ENCODE data around the gene HYI. TPM values are rescaled to one million over a fixed set of nuclear protein-coding genes. Genes with fewer than 3 reads are reported as not detected.
"Not testable (repeated sequence)": the region's sequence is repeated elsewhere in the genome, so short reads cannot be mapped to it uniquely, and the experiment has no call there.

The HYI gene, protein sequence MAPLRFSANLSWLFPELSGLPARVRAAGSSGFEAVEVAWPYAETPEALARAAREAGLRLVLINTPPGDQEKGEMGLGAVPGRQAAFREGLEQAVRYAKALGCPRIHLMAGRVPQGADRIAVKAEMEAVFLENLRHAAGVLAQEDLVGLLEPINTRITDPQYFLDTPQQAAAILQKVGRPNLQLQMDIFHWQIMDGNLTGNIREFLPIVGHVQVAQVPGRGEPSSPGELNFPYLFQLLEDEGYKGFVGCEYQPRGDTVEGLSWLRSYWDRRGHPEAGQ
- total RNA-seq: 10 to 100 TPM; 34.4 to 34.8 TPM
- polyA plus RNA-seq (2013, experiment 1 of 2): 29.7 TPM
- 25.6 TPM for polyA plus RNA-seq (2013, experiment 2 of 2)
- long read RNA-seq, experiment 1, transcript HYI-204 (8 exons, 1,066 nt): major isoform, 10 of 19 reads
- long read RNA-seq, experiment 1, partial matches to known transcripts: 2 of 19 reads
- long read RNA-seq, experiment 1, other reads (novel, unspliced or antisense): 3 of 19 reads
- long read RNA-seq, experiment 2, transcript HYI-204 (8 exons, 1,066 nt): major isoform, 6 of 18 reads
- long read RNA-seq, experiment 2, partial matches to known transcripts: 1 of 18 reads
- long read RNA-seq, experiment 2, other reads (novel, unspliced or antisense): 7 of 18 reads
- long read RNA-seq, experiment 3, partial matches to known transcripts: 1 of 22 reads
- long read RNA-seq, experiment 3, other reads (novel, unspliced or antisense): 12 of 22 reads
- long read RNA-seq, experiment 4, partial matches to known transcripts: 1 of 3 reads
- long read RNA-seq, experiment 4, other reads (novel, unspliced or antisense): 0 of 3 reads

DNA sequence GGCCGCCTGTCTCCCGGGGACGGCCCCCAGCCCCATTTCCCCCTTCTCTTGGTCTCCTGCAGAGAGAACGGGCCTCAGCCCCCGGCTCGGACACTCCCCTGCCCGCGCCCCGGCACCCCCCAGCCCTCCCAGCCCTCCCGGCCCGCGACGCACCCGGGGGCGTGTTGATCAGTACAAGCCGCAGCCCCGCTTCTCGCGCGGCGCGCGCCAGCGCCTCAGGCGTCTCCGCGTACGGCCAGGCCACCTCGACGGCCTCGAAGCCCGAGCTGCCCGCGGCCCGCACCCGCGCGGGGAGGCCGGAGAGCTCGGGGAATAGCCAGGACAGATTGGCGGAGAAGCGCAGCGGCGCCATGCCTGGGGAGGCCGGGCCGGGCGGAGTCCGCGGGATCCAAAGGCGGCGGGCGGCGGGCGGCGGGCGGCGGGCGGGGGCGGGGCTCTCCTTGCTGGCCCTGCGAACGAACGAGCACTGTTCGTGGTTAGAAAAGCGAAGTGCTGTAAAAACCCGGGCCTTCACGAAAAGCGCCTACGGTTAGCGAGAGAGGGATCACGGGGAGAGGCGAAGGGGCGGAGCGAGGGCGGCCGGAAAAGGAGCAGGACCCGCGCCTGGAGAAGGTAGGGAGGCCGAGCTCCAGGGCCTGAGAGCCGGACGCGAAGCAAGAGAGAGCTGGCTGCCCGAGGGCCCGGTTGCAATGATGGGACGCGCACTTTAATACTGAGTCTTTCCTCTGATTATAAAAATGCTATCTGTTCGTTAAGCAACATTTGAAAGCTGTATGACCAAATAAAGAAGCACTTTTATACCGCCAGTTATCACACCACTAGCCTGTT is at the start of gene HYI:
Gene HYI, minus strand, starts transcription at position 490 of the 828 bp plus-strand sequence. Its CDS starts 138 bp downstream, at position 352.
- TF ChIP-seq, protein P1, sequence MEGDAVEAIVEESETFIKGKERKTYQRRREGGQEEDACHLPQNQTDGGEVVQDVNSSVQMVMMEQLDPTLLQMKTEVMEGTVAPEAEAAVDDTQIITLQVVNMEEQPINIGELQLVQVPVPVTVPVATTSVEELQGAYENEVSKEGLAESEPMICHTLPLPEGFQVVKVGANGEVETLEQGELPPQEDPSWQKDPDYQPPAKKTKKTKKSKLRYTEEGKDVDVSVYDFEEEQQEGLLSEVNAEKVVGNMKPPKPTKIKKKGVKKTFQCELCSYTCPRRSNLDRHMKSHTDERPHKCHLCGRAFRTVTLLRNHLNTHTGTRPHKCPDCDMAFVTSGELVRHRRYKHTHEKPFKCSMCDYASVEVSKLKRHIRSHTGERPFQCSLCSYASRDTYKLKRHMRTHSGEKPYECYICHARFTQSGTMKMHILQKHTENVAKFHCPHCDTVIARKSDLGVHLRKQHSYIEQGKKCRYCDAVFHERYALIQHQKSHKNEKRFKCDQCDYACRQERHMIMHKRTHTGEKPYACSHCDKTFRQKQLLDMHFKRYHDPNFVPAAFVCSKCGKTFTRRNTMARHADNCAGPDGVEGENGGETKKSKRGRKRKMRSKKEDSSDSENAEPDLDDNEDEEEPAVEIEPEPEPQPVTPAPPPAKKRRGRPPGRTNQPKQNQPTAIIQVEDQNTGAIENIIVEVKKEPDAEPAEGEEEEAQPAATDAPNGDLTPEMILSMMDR (conservative IDR thresholded peaks at IDR 0.05): no peak

DNA sequence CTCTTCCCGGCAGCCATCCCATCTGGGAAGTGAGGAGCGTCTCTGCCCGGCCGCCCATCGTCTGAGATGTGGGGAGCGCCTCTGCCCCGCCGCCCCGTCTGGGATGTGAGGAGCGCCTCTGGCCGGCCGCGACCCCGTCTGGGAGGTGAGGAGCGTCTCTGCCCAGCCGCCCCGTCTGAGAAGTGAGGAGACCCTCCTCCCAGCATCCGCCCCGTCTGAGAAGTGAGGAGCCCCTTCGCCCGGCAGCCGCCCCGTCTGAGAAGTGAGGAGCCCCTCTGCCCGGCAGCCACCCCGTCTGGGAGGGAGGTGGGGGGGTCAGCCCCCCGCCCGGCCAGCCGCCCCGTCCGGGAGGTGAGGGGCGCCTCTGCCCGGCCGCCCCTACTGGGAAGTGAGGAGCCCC is 48.1 kb upstream of the HYI start:
- H3K36me3 Mint-ChIP-seq (ENCODE audit: low read depth): not testable (repeated sequence)

More for the DNA sequence above, at the start of gene HYI:
- H3K36me3 ChIP-seq (ENCODE audit: control insufficient read depth, insufficient read depth, low read length): peaks cover 33% of the 10 kb centered on the region
- Mint-ChIP-seq H3K4me1 (peaks cover 32% of the 10 kb centered on the region), H3K36me3 (ENCODE audit: low read depth) (peaks cover 41% of the 10 kb centered on the region), H3K4me3 (peak within 1 kb of the TSS; percentile 74), H3K27ac (peak within 1 kb of the TSS; percentile 93), H3K27me3 (ENCODE audit: insufficient read depth) (peaks cover 19% of the 10 kb centered on the region), H3K9me3 (no peaks in the 10 kb centered on the region)
- DNase-seq: peak; percentile 94
- 4 to 9% methylated on average over 23 to 87 of the region's 87 CpGs for WGBS, 2 experiments (ENCODE audit: insufficient coverage in 1 of 2, insufficient read length in 1 of 2)
- H3K4me1 ChIP-seq (ENCODE audit: control insufficient read depth, insufficient read depth, low read length): no peaks in the 10 kb centered on the region
- H3K27me3 ChIP-seq (ENCODE audit: control insufficient read depth, insufficient read depth, low read length, poor library complexity, severe bottlenecking): no peaks in the 10 kb centered on the region
- peak within 1 kb of the TSS; percentile 67 for H3K4me3 ChIP-seq (ENCODE audit: low read length)
- peak within 1 kb of the TSS; percentile 26 for H3K27ac ChIP-seq (ENCODE audit: low read depth, low read length)
- no peaks in the 10 kb centered on the region for H3K9me3 ChIP-seq (ENCODE audit: control insufficient read depth, low read length)
- H3K9ac ChIP-seq (ENCODE audit: extremely low read depth, low read length, poor library complexity, severe bottlenecking): peak within 1 kb of the TSS; percentile 15

DNA sequence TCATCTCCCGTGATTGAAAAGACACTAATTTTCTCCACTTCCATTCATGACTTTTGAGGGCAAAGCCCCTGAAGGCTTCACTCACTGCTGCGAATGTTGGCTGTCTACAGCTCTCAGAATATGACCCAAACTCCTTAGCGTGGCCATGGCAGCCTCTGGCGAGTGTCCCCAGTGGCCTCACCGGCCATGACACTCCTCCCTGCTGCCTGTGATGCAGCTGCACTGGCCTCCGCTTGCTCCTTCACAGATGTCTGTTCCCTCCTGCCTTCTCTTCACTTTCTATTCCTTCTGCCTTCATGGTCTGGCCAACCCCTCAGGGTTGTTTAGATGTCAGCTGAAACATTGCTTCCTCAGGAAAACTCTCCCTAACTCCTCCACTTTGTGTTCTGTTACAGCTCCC is 46.2 kb upstream of the HYI start:
- H3K9me3 ChIP-seq (ENCODE audit: control insufficient read depth, low read length): no peaks in the 10 kb centered on the region
- peaks cover 10% of the 10 kb centered on the region for H3K9me3 Mint-ChIP-seq
- no peaks in the 10 kb centered on the region for H3K4me1 ChIP-seq (ENCODE audit: control insufficient read depth, insufficient read depth, low read length)
- H3K4me3 ChIP-seq (ENCODE audit: low read length): no peak overlapping the region
- 86 to 88% methylated on average over 6 of the region's 6 CpGs for WGBS, 2 experiments (ENCODE audit: insufficient coverage in 1 of 2, insufficient read length in 1 of 2)
- TF ChIP-seq, protein P1 (conservative IDR thresholded peaks at IDR 0.05): peak; percentile 43
- no peak overlapping the region for H3K4me3 Mint-ChIP-seq
- H3K36me3 ChIP-seq (ENCODE audit: control insufficient read depth, insufficient read depth, low read length): no peaks in the 10 kb centered on the region
- no peaks in the 10 kb centered on the region for H3K27me3 ChIP-seq (ENCODE audit: control insufficient read depth, insufficient read depth, low read length, poor library complexity, severe bottlenecking)
- DNase-seq: no peak
- no peaks in the 10 kb centered on the region for H3K36me3 Mint-ChIP-seq (ENCODE audit: low read depth)
- H3K9ac ChIP-seq (ENCODE audit: extremely low read depth, low read length, poor library complexity, severe bottlenecking): no peak overlapping the region
- H3K27me3 Mint-ChIP-seq (ENCODE audit: insufficient read depth): peaks cover 1% of the 10 kb centered on the region
- H3K4me1 Mint-ChIP-seq: peaks cover 4% of the 10 kb centered on the region
- no peak overlapping the region for H3K27ac Mint-ChIP-seq
- no peak overlapping the region for H3K27ac ChIP-seq (ENCODE audit: low read depth, low read length)

More for the DNA sequence above, 48.1 kb upstream of the HYI start:
- H3K27ac Mint-ChIP-seq; H3K4me3 ChIP-seq (ENCODE audit: low read length); H3K4me1 ChIP-seq (ENCODE audit: control insufficient read depth, insufficient read depth, low read length); H3K27ac ChIP-seq (ENCODE audit: low read depth, low read length); H3K27me3 Mint-ChIP-seq (ENCODE audit: insufficient read depth); H3K4me1 Mint-ChIP-seq; H3K4me3 Mint-ChIP-seq; H3K9ac ChIP-seq (ENCODE audit: extremely low read depth, low read length, poor library complexity, severe bottlenecking); H3K36me3 ChIP-seq (ENCODE audit: control insufficient read depth, insufficient read depth, low read length); H3K27me3 ChIP-seq (ENCODE audit: control insufficient read depth, insufficient read depth, low read length, poor library complexity, severe bottlenecking); DNase-seq; H3K9me3 ChIP-seq (ENCODE audit: control insufficient read depth, low read length): not testable (repeated sequence)
- H3K9me3 Mint-ChIP-seq: peaks cover 10% of the 10 kb centered on the region
- WGBS, 2 experiments (ENCODE audit: insufficient coverage in 1 of 2, insufficient read length in 1 of 2): 95% methylated on average over 14 of the region's 33 CpGs; no CpG with 5 or more reads in 1 of the 2 experiments
